K562 (cell line): ENCODE data around the gene GYPC. TPM values are rescaled to one million over a fixed set of nuclear protein-coding genes. Genes with fewer than 3 reads are reported as not detected.

Source experiments
- ARID3B ChIP-seq: fragments of 250-450 bp; sonication (Bioruptor Pico); IDR thresholded peaks from 2 replicates; pipeline ENCODE4 v1.4.0; 2020; ENCODE audit warnings: borderline replicate concordance
- BRD4 ChIP-seq: fragments of 200-600 bp; sonication (generic); IDR thresholded peaks from 2 replicates; pipeline ENCODE4 v1.6.1; 2017; ENCODE audit warnings: inconsistent platforms
- CBFB ChIP-seq: sonication (generic); formaldehyde crosslinking; IDR thresholded peaks from 2 replicates; pipeline ENCODE4 v1.4.0; 2020; ENCODE audit warnings: mild to moderate bottlenecking, missing genetic modification reagents
- HIVEP1 ChIP-seq: fragments of 250-450 bp; sonication (Bioruptor Pico); IDR thresholded peaks from 2 replicates; pipeline ENCODE4 v1.4.0; 2020; ENCODE audit warnings: mild to moderate bottlenecking
- HMGXB4 ChIP-seq: sonication (generic); formaldehyde crosslinking; IDR thresholded peaks from 2 replicates; pipeline ENCODE4 v1.8.1; 2023; ENCODE audit warnings: mild to moderate bottlenecking, missing genetic modification reagents
- MIER1 ChIP-seq: fragments of 450-650 bp; IDR thresholded peaks from 2 replicates; pipeline ENCODE4 v1.6.1; 2016; ENCODE audit warnings: antibody characterized with exemption, mild to moderate bottlenecking, low read depth
- NEUROD1 ChIP-seq: fragments of 150-350 bp; IDR thresholded peaks from 2 replicates; pipeline ENCODE4 v1.6.1; 2014; ENCODE audit warnings: borderline replicate concordance, low read length, low read depth; ENCODE audit not compliant: partially characterized antibody
- NFE2 ChIP-seq: IDR thresholded peaks from 2 replicates; pipeline ENCODE4 v1.6.1; 2014; ENCODE audit warnings: antibody characterized with exemption, low read depth
- POU5F1 ChIP-seq: fragments of 150-350 bp; IDR thresholded peaks from 2 replicates; pipeline ENCODE4 v1.6.1; 2014; ENCODE audit warnings: borderline replicate concordance, low read length, low read depth, mild to moderate bottlenecking; ENCODE audit not compliant: partially characterized antibody
- PRDM10 ChIP-seq: fragments of 450-650 bp; IDR thresholded peaks from 2 replicates; pipeline ENCODE4 v1.6.1; 2018; ENCODE audit not compliant: partially characterized antibody
- SAFB2 ChIP-seq: fragments of 200-400 bp; formaldehyde crosslinking; IDR thresholded peaks from 2 replicates; pipeline ENCODE4 v1.6.1; 2018; ENCODE audit warnings: borderline replicate concordance, low read length, low read depth, moderate library complexity; ENCODE audit not compliant: severe bottlenecking
- SETDB1 ChIP-seq: IDR thresholded peaks from one replicate; pipeline ENCODE4 v1.6.1; 2012; ENCODE audit warnings: low read length, control low read depth, inconsistent platforms
- SMAD2 ChIP-seq: fragments of 150-350 bp; IDR thresholded peaks from 2 replicates; pipeline ENCODE4 v1.6.1; 2014; ENCODE audit warnings: low read depth, mild to moderate bottlenecking, low read length
- SRSF9 ChIP-seq: fragments of 200-400 bp; formaldehyde crosslinking; IDR thresholded peaks from 2 replicates; pipeline ENCODE4 v1.6.1; 2017; ENCODE audit warnings: low read depth, low read length, borderline replicate concordance
- TAF1 ChIP-seq: IDR thresholded peaks from 2 replicates; pipeline ENCODE4 v1.6.1; 2011; ENCODE audit warnings: mild to moderate bottlenecking, low read length, moderate library complexity; ENCODE audit not compliant: insufficient read depth, control insufficient read depth, severe bottlenecking; ENCODE audit errors: extremely low read depth
- ZEB2 ChIP-seq: fragments of 450-650 bp; IDR thresholded peaks from 2 replicates; pipeline ENCODE4 v1.6.1; 2016
- ZNF75A ChIP-seq: fragments of 450-650 bp; formaldehyde crosslinking; IDR thresholded peaks from 2 replicates; pipeline ENCODE4 v1.4.0; 2020; ENCODE audit warnings: mild to moderate bottlenecking
- polyA plus RNA-seq, 8 experiments: library from polyadenylated mRNA; depleted of rRNA in 4 of 8; stranded (reverse) in 5 of 8; unstranded in 3 of 8; fragments of >200 nt; fragmentation: Nextera tagmentation in 2 of 8; fragmentation: Illumina TruSeq in 1 of 8; extraction: Ambion mirVana in 2 of 8; extraction: Trizol in 1 of 8; gene quantifications; 2 replicates each; pipeline versions ENCODE4 v1.2.1 to v1.2.3, GENCODE V29; 2011 to 2014; ENCODE audit warnings: inconsistent platforms in 1 of 8, missing spikeins in 1 of 8
- total RNA-seq, 7 experiments: library from RNA; depleted of rRNA in 6 of 7; stranded (reverse); fragments of >200 nt in 6 of 7; fragmentation: Illumina TruSeq in 2 of 7; extraction: Trizol in 2 of 7; gene quantifications; 2 replicates each; pipeline versions ENCODE4 v1.2.1 to v1.2.3, GENCODE V29; 2011 to 2021; ENCODE audit warnings: low replicate concordance in 1 of 7
- TF ChIP-seq, protein P1 (sequence below), 2 experiments: fragments of 450-650 bp in 1 of 2; IDR thresholded peaks; 2 replicates each; pipeline ENCODE4 v1.6.1; 2011 to 2017; ENCODE audit warnings: low read depth in 2 of 2, antibody characterized with exemption in 1 of 2, borderline replicate concordance in 1 of 2, low read length in 1 of 2, mild to moderate bottlenecking in 1 of 2, mixed read lengths in 1 of 2; ENCODE audit not compliant: control insufficient read depth in 1 of 2

GYPC gene
- total and polyA plus RNA-seq, 9 of the 15 experiments (the other 6 are each of a cell fraction or from before 2014, with no cell fraction given), result 50.6 to 282 (median 194) TPM

DNA sequence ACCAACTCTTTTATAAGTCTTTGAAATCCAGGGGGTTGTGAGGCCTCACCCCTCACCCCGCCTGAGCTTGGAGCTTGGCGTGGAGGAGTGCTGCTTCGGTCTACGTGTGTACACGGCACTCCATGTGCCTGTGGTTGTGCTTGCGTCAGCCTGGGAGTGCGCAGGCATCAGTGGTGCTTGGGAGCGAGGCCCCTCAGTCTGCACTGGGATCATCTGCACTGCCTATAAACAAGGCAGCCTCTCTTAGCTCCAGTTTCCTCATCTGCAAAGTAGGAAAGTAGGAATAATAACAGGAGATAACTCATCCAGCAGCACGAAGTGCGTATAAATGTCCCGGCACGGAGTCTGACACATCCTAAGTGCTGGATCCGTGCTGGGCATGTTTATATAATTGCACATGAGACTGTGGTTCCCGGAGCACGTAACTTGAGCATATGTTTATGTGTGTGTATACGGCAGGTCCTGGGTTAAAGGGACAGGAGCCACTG is 1.2 kb downstream of the GYPC start (continued):
- TF ChIP-seq TAF1 (peak; percentile 35), SETDB1 (no peak), SAFB2 (no peak), ZNF75A (CRISPR knock-in tag) (no peak), BRD4 (no peak), SMAD2 (no peak), SRSF9 (no peak), MIER1 (no peak), POU5F1 (no peak), HMGXB4 (CRISPR knock-in tag) (no peak), NEUROD1 (peak; percentile 35), ARID3B (CRISPR knock-in tag) (no peak), PRDM10 (no peak), NFE2 (no peak), HIVEP1 (CRISPR knock-in tag) (peak; percentile 61; the same call in 1 of the 2 replicates), CBFB (no peak), ZEB2 (peak; percentile 30; the same call in 1 of the 2 replicates)
- TF ChIP-seq, protein P1, sequence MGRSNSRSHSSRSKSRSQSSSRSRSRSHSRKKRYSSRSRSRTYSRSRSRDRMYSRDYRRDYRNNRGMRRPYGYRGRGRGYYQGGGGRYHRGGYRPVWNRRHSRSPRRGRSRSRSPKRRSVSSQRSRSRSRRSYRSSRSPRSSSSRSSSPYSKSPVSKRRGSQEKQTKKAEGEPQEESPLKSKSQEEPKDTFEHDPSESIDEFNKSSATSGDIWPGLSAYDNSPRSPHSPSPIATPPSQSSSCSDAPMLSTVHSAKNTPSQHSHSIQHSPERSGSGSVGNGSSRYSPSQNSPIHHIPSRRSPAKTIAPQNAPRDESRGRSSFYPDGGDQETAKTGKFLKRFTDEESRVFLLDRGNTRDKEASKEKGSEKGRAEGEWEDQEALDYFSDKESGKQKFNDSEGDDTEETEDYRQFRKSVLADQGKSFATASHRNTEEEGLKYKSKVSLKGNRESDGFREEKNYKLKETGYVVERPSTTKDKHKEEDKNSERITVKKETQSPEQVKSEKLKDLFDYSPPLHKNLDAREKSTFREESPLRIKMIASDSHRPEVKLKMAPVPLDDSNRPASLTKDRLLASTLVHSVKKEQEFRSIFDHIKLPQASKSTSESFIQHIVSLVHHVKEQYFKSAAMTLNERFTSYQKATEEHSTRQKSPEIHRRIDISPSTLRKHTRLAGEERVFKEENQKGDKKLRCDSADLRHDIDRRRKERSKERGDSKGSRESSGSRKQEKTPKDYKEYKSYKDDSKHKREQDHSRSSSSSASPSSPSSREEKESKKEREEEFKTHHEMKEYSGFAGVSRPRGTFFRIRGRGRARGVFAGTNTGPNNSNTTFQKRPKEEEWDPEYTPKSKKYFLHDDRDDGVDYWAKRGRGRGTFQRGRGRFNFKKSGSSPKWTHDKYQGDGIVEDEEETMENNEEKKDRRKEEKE (IDR thresholded peaks at IDR 0.05; ENCODE audit: borderline replicate concordance in 1 of 2, control insufficient read depth in 1 of 2, low read depth in 2 of 2, low read length in 1 of 2), result no peak
